Stomach (tissue), 9 donors: Measurements from ENCODE around the gene RMND1. TPM values are rescaled to one million over a fixed set of nuclear protein-coding genes. Genes with fewer than 3 reads are reported as not detected.

ENCODE experiments used
- DNase-seq, 2 donors: peaks; one replicate each; pipeline versions ENCODE4 v3.0.0 to v3.0.0-alpha.2; 2013 to 2019
- H3K27ac ChIP-seq, 5 donors: fragments of 200-600 bp in 4 of 5; sonication (generic) in 4 of 5; one replicate each; pipeline ENCODE4 v1.5.1; 2013 to 2019; ENCODE audit warnings: mild to moderate bottlenecking in 1 of 5, moderate library complexity in 1 of 5
- H3K27me3 ChIP-seq, 3 donors: fragments of 200-600 bp; sonication (generic); one replicate each; pipeline ENCODE4 v1.5.1; 2017 to 2019; ENCODE audit warnings: mixed run types in 1 of 3
- H3K36me3 ChIP-seq, 4 donors: fragments of 200-600 bp; sonication (generic); 1 replicate in 3 of 4; 2 replicates in 1 of 4; pipeline ENCODE4 v1.5.1; 2016 to 2019
- H3K4me1 ChIP-seq, 4 donors: fragments of 200-600 bp; sonication (generic); one replicate each; pipeline ENCODE4 v1.5.1; 2016 to 2019
- H3K4me3 ChIP-seq, 4 donors: fragments of 200-600 bp; sonication (generic) in 3 of 4; one replicate each; pipeline ENCODE4 v1.5.1; 2016 to 2019; ENCODE audit warnings: mild to moderate bottlenecking in 1 of 4
- H3K9me3 ChIP-seq, 4 donors: fragments of 200-600 bp; sonication (generic); one replicate each; pipeline ENCODE4 v1.5.1; 2016 to 2019
- EP300 ChIP-seq: sonication (generic); formaldehyde crosslinking; IDR thresholded peaks from one replicate; pipeline ENCODE4 v1.6.1; 2017; ENCODE audit warnings: antibody characterized with exemption
- POLR2A ChIP-seq, 4 donors: fragments of 450-650 bp; IDR thresholded peaks; one replicate each; pipeline ENCODE4 v1.6.1; 2016; ENCODE audit warnings: antibody characterized with exemption in 4 of 4, control low read depth in 2 of 4, mild to moderate bottlenecking in 1 of 4, moderate library complexity in 1 of 4
- POLR2AphosphoS5 ChIP-seq, 3 donors: sonication (generic); formaldehyde crosslinking; IDR thresholded peaks; one replicate each; pipeline ENCODE4 v1.6.1; 2016; ENCODE audit warnings: antibody characterized with exemption in 3 of 3
- WGBS, 5 donors: extraction: QIAGEN DNeasy Blood & Tissue Kit in 3 of 5; methylation state at CpG; one replicate each; pipeline versions ENCODE4 v1.1.5 to v1.1.7; 2013 to 2018; 5-methylcytosine and 5-hydroxymethylcytosine counted together
- intact Hi-C: fragments of 100-400 bp; cut with DNase I; formaldehyde crosslinking; loops from one replicate; pipeline ENCODE4 v1.15.1; 2023; ENCODE audit warnings: low total_unique reads
- polyA plus RNA-seq, 3 donors: library from polyadenylated mRNA; stranded (reverse); fragments of 200-250 nt; gene quantifications; one replicate each; pipeline ENCODE4 v1.2.3, GENCODE V29; 2013
- total RNA-seq, 5 donors: library from RNA; depleted of rRNA; stranded (reverse); fragments of >200 nt; gene quantifications; one replicate each; pipeline versions ENCODE4 v1.1.0 to v1.2.3, GENCODE V29; 2014 to 2016
- TF ChIP-seq, protein P1 (sequence below), 7 experiments: fragments of 450-650 bp in 4 of 7; fragments of 200-600 bp in 3 of 7; sonication (generic) in 3 of 7; IDR thresholded peaks; one replicate each; pipeline ENCODE4 v1.5.1; 2016 to 2019; ENCODE audit warnings: antibody characterized with exemption in 7 of 7, control low read depth in 2 of 7, mild to moderate bottlenecking in 1 of 7
- donor health status: healthy with polysubstance abuse.
- donor health status: Bipolar disorder and iron deficiency.
- donor health status: healthy.

RMND1 gene
- total and polyA plus RNA-seq, 8 donors, result 6.4 to 47.2 (median 16.4) TPM

DNA sequence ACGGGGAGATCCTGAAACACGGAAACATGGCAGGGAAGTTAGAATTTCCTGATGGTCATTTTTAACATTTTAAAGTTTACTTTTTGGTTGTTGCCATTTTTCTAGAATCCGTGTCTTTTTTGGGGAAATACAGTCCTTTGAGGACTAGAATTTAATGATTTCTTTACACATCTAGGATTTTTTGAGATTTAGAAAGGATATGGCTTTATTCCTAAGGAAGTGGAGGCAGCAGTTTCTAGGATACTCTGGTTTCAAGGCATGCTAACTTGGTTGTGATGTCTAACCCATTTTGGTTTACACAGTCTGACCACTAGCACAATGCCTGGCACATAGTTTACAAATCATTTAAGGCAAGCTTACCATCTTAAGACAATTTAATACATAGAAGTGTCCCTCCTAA is 59.5 kb downstream of the RMND1 start:
- Histone ChIP-seq H3K4me3 (peak overlapping the region; percentile 85 to 98 (median 94)), H3K36me3 (no peaks in the 10 kb centered on the region), H3K4me1 (peaks cover 40 to 67% (median 55%) of the 10 kb centered on the region in 4 donors), H3K9me3 (no peaks in the 10 kb centered on the region), H3K27ac (peak overlapping the region in 4 of 5 donors; percentile 99 to 100 (median 100)), H3K27me3 (no peaks in the 10 kb centered on the region)
- TF ChIP-seq EP300, result no peak
- TF ChIP-seq, protein P1, sequence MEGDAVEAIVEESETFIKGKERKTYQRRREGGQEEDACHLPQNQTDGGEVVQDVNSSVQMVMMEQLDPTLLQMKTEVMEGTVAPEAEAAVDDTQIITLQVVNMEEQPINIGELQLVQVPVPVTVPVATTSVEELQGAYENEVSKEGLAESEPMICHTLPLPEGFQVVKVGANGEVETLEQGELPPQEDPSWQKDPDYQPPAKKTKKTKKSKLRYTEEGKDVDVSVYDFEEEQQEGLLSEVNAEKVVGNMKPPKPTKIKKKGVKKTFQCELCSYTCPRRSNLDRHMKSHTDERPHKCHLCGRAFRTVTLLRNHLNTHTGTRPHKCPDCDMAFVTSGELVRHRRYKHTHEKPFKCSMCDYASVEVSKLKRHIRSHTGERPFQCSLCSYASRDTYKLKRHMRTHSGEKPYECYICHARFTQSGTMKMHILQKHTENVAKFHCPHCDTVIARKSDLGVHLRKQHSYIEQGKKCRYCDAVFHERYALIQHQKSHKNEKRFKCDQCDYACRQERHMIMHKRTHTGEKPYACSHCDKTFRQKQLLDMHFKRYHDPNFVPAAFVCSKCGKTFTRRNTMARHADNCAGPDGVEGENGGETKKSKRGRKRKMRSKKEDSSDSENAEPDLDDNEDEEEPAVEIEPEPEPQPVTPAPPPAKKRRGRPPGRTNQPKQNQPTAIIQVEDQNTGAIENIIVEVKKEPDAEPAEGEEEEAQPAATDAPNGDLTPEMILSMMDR (IDR thresholded peaks at IDR 0.05), result no peak
- 1 to 3% (median 1%) methylated on average over 3 of the region's 3 CpGs for WGBS, 5 donors
- intact Hi-C loops, result no loop called here
- DNase-seq, result no peak

DNA sequence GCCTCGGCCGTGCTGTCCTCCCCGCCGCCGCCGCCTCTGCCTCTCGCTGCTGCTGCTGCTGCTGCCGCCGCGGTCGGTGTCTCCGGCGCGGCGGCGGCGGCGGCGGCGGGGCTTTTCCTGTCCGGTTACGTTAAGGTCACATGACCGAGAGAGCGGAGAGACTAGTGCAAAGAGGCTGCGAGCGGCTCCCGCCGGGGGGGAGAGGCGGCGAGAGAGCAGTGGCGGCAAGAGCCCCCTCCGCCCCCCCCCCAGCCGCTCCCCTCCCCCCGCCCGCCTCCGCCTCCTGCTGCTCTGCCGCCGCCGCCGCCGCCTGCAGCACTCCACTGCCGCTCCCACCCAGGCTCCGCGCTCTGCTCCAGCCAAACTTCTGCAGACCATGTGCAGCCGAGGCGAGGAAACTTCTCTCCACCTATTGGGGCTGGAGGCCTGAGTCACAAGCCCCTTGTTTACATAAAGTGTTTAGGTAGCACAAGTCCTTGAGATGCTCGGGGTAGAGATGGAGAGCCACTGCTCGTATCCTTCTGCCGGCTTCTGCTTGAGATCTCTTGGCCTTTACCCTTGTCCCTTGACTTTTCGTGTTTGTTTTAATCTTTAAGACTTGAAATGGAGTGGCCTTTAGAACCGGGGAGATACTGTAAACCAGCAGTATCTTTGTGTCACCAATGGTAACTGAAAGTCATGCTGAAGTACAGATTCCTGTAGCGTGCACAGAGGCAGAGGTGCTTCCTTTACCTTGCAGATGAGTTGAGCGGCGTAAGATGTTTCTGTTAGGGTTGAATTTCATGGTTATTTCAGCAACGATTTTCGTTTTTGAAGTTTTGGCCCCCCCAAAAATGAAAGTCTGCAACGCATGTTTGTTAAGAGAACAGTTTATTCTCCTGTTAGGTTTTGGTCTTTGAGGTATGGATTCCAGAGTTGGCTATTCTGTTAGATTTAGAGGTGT is 60.2 kb downstream of the RMND1 start, which contains the start of gene ZBTB2:
Gene ZBTB2 (minus strand): TSS at position 89 of the 943 bp plus-strand sequence. CDS start 17,922 bp downstream, outside the sequence.
- no peaks in the 10 kb centered on the region for H3K36me3 ChIP-seq
- H3K4me3 ChIP-seq, result peak within 1 kb of the TSS; percentile 85 to 98 (median 94)
- H3K9me3 ChIP-seq, result no peaks in the 10 kb centered on the region
- no peaks in the 10 kb centered on the region for H3K27me3 ChIP-seq
- WGBS, 5 donors, result 0 to 3% (median 1%) methylated on average over 18 to 52 of the region's 57 CpGs
- H3K4me1 ChIP-seq, result peaks cover 40 to 71% (median 55%) of the 10 kb centered on the region in 4 donors
- DNase-seq, result peak; percentile 64 to 90
- intact Hi-C loops, result no loop called here
- peak within 1 kb of the TSS; percentile 98 to 100 (median 100) for H3K27ac ChIP-seq
- TF ChIP-seq, protein P1 (IDR thresholded peaks at IDR 0.05), result no peak
- peak in 1 of 3 donors; percentile 35 for TF ChIP-seq POLR2AphosphoS5 (IDR thresholded peaks at IDR 0.05)

DNA sequence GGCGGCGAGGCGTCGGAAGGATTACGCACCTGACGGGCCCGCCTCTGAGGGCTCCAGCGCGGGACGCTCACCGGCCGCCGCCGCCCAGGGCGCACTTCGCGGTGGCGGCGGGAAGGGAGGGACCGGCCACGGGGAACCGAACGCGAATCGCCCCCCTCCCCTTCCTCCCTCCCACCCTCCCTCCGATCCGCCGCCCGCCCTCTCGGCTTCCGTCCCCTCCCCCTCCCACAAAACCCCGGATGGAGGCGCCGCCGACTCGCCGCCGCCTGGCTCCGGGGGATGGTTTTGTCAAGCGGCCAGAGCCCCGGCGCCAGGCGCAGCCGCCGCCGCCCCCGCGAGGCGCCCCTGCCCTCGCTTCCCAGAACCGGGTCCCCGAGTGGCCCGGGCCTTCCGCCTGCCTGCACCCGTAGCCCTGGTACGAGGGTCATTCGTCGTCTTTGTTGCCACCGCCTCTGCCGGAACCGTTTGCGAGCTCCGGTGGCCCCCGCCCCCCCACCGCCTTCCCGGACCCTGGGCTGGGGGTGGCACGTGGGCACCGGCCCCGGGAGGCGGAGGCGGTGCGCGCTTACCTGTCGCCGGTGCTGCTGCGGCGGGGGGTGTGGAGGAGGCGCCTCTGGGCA is 61.0 kb downstream of the RMND1 start:
- TF ChIP-seq EP300 (no peak), POLR2AphosphoS5 (IDR thresholded peaks at IDR 0.05) (no peak), POLR2A (IDR thresholded peaks at IDR 0.05) (no peak)
- TF ChIP-seq, protein P1 (IDR thresholded peaks at IDR 0.05), result no peak
- Histone ChIP-seq H3K4me3 (peak overlapping the region; percentile 85 to 98 (median 94)), H3K27ac (peak overlapping the region; percentile 98 to 100 (median 100)), H3K4me1 (peaks cover 40 to 65% (median 55%) of the 10 kb centered on the region in 4 donors), H3K9me3 (no peaks in the 10 kb centered on the region), H3K36me3 (no peaks in the 10 kb centered on the region), H3K27me3 (no peaks in the 10 kb centered on the region)
- WGBS, 5 donors, result 0 to 1% (median 0%) methylated on average over 2 to 77 of the region's 78 CpGs; no CpG with 5 or more reads in 1 of the 5 donors
- DNase-seq, result peak; percentile 78 to 93
- intact Hi-C loops, result no loop called here

DNA sequence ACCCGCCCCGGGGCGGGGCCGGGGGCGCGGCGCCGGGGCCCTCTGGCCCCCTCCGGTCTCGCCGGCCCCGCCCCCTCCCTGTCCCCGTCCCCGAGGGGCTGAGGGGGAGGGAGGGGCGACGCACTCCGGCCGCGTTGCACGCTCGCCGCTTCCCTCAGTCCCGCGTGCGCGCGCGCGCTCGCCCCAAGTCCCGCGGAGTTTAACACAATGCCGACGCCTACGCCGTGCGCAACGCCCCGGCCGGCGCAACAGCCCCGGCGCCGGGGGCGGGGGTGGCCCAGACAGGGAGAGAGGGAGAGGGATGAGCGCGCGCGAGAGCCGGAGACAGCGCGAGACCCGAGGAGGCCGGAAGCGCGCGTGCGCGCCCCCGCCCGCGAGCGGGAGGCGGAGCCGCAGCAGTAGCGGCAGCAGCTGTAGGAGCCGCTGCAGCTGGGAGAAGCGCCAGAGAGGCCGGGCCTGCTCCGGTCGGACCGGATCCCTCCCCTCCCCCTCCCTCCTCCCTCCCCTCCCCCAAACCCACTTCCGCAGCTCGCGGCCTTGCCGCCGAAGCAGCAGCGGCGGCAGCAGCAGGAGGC is 61.6 kb downstream of the RMND1 start:
- 0 to 1% (median 0%) methylated on average over 27 to 79 of the region's 79 CpGs for WGBS, 5 donors

More for the DNA sequence above, 61.6 kb downstream of the RMND1 start:
- Histone ChIP-seq H3K4me3 (peak overlapping the region; percentile 85 to 98 (median 94)), H3K27ac (peak overlapping the region; percentile 98 to 100 (median 100)), H3K4me1 (peaks cover 41 to 60% (median 54%) of the 10 kb centered on the region in 4 donors), H3K9me3 (no peaks in the 10 kb centered on the region), H3K27me3 (no peaks in the 10 kb centered on the region), H3K36me3 (no peaks in the 10 kb centered on the region)
- TF ChIP-seq POLR2A (IDR thresholded peaks at IDR 0.05) (no peak), POLR2AphosphoS5 (IDR thresholded peaks at IDR 0.05) (peak; percentile 60 to 92 (median 91))
- intact Hi-C loops, result no loop called here
- peak; percentile 97 to 100 for DNase-seq
